Hepatocyte (in vitro differentiated cells): Measurements from ENCODE around the gene ST6GALNAC4. TPM values are rescaled to one million over a fixed set of nuclear protein-coding genes. Genes with fewer than 3 reads are reported as not detected.

Source experiments
- DNase-seq: peaks from one replicate; pipeline ENCODE4 v3.0.0-alpha.2; 2016; ENCODE audit warnings: low spot score
- H2AFZ ChIP-seq: fragments of 200-600 bp; sonication (generic); 2 replicates; pipeline ENCODE4 v1.6.0; 2016; ENCODE audit warnings: antibody characterized with exemption, mild to moderate bottlenecking
- H3K27ac ChIP-seq: fragments of 200-600 bp; sonication (generic); 2 replicates; pipeline ENCODE4 v1.5.1; 2016; ENCODE audit warnings: mild to moderate bottlenecking
- H3K27me3 ChIP-seq: fragments of 200-600 bp; sonication (generic); 2 replicates; pipeline ENCODE4 v1.6.1; 2016
- H3K36me3 ChIP-seq: fragments of 200-600 bp; sonication (generic); replicated peaks from 2 replicates; pipeline ENCODE4 v1.5.1; 2016; ENCODE audit warnings: low read depth; ENCODE audit not compliant: insufficient read depth
- H3K4me1 ChIP-seq: fragments of 200-600 bp; sonication (generic); 2 replicates; pipeline ENCODE4 v1.5.1; 2016; ENCODE audit warnings: mild to moderate bottlenecking, moderate library complexity; ENCODE audit not compliant: insufficient read depth
- H3K4me2 ChIP-seq: fragments of 200-600 bp; sonication (generic); 2 replicates; pipeline ENCODE4 v1.6.0; 2016
- H3K4me3 ChIP-seq: fragments of 200-600 bp; sonication (generic); 2 replicates; pipeline ENCODE4 v1.5.1; 2016; ENCODE audit warnings: mild to moderate bottlenecking
- H3K79me2 ChIP-seq: fragments of 200-600 bp; sonication (generic); 2 replicates; pipeline ENCODE4 v1.6.0; 2017; ENCODE audit warnings: mild to moderate bottlenecking
- H3K9me2 ChIP-seq: fragments of 200-600 bp; sonication (generic); replicated peaks from 2 replicates; pipeline ENCODE4 v1.6.0; 2017; ENCODE audit warnings: mild to moderate bottlenecking; ENCODE audit not compliant: insufficient read depth
- H3K9me3 ChIP-seq: fragments of 200-600 bp; sonication (generic); 2 replicates; pipeline ENCODE4 v1.5.1; 2016; ENCODE audit warnings: low read depth, mild to moderate bottlenecking
- H4K20me1 ChIP-seq: fragments of 200-600 bp; sonication (generic); 2 replicates; pipeline ENCODE4 v1.6.0; 2016; ENCODE audit warnings: mild to moderate bottlenecking; ENCODE audit not compliant: insufficient read depth, poor library complexity, severe bottlenecking
- EZH2 ChIP-seq: fragments of 200-600 bp; sonication (generic); IDR thresholded peaks from 2 replicates; pipeline ENCODE4 v1.6.1; 2016; ENCODE audit warnings: antibody characterized with exemption, mild to moderate bottlenecking, borderline replicate concordance
- EZH2phosphoT487 ChIP-seq: fragments of 200-600 bp; sonication (generic); IDR thresholded peaks from one replicate; pipeline ENCODE4 v1.6.1; 2018; ENCODE audit warnings: antibody characterized with exemption, mild to moderate bottlenecking, low read depth, moderate library complexity; ENCODE audit not compliant: unreplicated experiment, severe bottlenecking
- WGBS: methylation state at CpG from one replicate; pipeline ENCODE4 v1.1.6; 2016; ENCODE audit warnings: low lambda C conversion rate; ENCODE audit errors: missing lambda C conversion rate; 5-methylcytosine and 5-hydroxymethylcytosine counted together
- polyA plus RNA-seq: library from polyadenylated mRNA; unstranded; fragments of >200 nt; fragmentation: Nextera tagmentation; extraction: Ambion mirVana; gene quantifications from 2 replicates; pipeline ENCODE4 v1.2.1, GENCODE V29; 2016
- total RNA-seq: library from RNA; depleted of rRNA; stranded (reverse); fragments of >200 nt; gene quantifications from 2 replicates; pipeline ENCODE4 v1.2.3, GENCODE V29; 2014
- TF ChIP-seq, protein P1 (sequence below): fragments of 200-600 bp; sonication (generic); IDR thresholded peaks from 2 replicates; pipeline ENCODE4 v1.5.1; 2016; ENCODE audit warnings: antibody characterized with exemption, mild to moderate bottlenecking; ENCODE audit not compliant: poor library complexity

ST6GALNAC4 gene
- total and polyA plus RNA-seq, 2 experiments from 2014 or later, result 14.3 to 14.6 TPM

DNA sequence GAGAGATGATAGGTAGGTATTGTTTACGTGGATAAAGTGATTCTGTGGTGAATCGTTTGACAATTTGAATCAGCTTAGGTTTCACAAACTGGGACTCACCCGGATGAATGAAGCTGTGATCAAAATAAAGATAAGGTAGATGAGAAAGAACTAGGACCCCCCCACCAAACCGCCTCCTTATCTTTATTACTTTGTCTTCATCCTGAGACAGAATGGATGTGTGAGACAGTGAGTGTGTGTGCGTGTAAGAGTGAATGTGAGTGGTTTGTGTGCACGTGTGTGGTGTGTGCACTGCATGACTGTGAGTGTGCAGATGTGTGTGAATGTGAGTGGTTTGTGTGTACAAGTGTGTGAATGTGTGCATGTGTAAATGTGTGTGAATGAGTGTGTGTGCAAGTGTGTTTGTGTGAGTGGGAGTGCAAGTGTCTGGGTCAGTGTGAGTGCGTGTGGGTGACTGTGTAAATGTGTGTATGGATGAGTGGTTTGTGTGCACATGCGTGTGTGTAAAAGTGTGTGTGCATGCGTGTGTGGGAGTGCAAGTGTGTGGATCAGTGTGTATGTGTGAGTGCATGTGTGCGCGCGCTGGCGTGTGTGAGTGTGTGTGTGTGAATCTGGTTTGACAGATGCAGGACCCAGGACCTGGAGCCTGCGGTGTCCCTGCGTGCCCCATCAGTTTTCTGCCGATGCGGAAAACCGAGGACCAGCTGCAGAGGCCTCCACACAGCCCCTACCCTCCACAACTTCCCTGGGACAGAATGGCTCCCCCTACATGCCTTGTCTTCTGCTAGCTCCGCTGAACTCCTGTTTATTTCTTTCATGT, 51.0 kb downstream of the ST6GALNAC4 start:
- WGBS, result 59% methylated on average over 19 of the region's 19 CpGs

DNA sequence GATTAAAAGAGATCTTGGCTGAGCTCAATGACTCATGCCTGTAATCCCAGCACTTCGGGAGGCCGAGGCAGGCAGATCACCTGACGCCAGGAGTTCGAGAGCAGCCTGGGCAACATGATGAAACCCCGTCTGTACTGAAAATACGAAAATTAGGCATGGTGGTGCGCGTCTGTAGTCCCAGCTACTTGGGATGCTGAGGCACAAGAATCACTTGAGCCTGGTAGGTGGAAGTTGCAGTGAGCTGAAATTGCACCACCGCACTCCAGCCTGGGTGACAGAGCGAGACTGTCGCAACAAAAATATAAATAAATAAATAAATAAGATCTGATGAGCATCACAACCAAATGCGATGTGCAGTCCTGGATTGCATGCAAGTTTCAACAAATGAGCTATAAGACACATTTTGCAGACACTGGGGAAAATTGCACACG, 53.6 kb downstream of the ST6GALNAC4 start:
- no peaks in the 10 kb centered on the region for H3K36me3 ChIP-seq
- H2AFZ ChIP-seq, result no peak overlapping the region
- H3K4me3 ChIP-seq, result no peak overlapping the region
- 77% methylated on average over 13 of the region's 13 CpGs for WGBS
- no peak for DNase-seq
- H3K27me3 ChIP-seq, result no peaks in the 10 kb centered on the region
- TF ChIP-seq, protein P1, sequence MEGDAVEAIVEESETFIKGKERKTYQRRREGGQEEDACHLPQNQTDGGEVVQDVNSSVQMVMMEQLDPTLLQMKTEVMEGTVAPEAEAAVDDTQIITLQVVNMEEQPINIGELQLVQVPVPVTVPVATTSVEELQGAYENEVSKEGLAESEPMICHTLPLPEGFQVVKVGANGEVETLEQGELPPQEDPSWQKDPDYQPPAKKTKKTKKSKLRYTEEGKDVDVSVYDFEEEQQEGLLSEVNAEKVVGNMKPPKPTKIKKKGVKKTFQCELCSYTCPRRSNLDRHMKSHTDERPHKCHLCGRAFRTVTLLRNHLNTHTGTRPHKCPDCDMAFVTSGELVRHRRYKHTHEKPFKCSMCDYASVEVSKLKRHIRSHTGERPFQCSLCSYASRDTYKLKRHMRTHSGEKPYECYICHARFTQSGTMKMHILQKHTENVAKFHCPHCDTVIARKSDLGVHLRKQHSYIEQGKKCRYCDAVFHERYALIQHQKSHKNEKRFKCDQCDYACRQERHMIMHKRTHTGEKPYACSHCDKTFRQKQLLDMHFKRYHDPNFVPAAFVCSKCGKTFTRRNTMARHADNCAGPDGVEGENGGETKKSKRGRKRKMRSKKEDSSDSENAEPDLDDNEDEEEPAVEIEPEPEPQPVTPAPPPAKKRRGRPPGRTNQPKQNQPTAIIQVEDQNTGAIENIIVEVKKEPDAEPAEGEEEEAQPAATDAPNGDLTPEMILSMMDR, result no peak
- TF ChIP-seq EZH2phosphoT487, result no peak
- TF ChIP-seq EZH2, result no peak
- peaks cover 21% of the 10 kb centered on the region for H3K4me1 ChIP-seq
- no peak overlapping the region for H3K4me2 ChIP-seq
- no peak overlapping the region for H3K27ac ChIP-seq
- H4K20me1 ChIP-seq, result no peaks in the 10 kb centered on the region
- H3K9me2 ChIP-seq, result no peaks in the 10 kb centered on the region
- no peaks in the 10 kb centered on the region for H3K9me3 ChIP-seq
- H3K79me2 ChIP-seq, result no peaks in the 10 kb centered on the region

More for the DNA sequence above, 51.0 kb downstream of the ST6GALNAC4 start:
- no peak for DNase-seq
- Histone ChIP-seq H2AFZ (no peak overlapping the region), H3K79me2 (no peaks in the 10 kb centered on the region), H3K27me3 (no peaks in the 10 kb centered on the region), H3K9me2 (no peaks in the 10 kb centered on the region), H4K20me1 (no peaks in the 10 kb centered on the region), H3K36me3 (no peaks in the 10 kb centered on the region), H3K9me3 (no peaks in the 10 kb centered on the region), H3K4me2 (no peak overlapping the region), H3K4me3 (no peak overlapping the region), H3K27ac (no peak overlapping the region), H3K4me1 (peaks cover 11% of the 10 kb centered on the region)
- no peak for TF ChIP-seq EZH2phosphoT487
- no peak for TF ChIP-seq EZH2
- TF ChIP-seq, protein P1, result no peak

DNA sequence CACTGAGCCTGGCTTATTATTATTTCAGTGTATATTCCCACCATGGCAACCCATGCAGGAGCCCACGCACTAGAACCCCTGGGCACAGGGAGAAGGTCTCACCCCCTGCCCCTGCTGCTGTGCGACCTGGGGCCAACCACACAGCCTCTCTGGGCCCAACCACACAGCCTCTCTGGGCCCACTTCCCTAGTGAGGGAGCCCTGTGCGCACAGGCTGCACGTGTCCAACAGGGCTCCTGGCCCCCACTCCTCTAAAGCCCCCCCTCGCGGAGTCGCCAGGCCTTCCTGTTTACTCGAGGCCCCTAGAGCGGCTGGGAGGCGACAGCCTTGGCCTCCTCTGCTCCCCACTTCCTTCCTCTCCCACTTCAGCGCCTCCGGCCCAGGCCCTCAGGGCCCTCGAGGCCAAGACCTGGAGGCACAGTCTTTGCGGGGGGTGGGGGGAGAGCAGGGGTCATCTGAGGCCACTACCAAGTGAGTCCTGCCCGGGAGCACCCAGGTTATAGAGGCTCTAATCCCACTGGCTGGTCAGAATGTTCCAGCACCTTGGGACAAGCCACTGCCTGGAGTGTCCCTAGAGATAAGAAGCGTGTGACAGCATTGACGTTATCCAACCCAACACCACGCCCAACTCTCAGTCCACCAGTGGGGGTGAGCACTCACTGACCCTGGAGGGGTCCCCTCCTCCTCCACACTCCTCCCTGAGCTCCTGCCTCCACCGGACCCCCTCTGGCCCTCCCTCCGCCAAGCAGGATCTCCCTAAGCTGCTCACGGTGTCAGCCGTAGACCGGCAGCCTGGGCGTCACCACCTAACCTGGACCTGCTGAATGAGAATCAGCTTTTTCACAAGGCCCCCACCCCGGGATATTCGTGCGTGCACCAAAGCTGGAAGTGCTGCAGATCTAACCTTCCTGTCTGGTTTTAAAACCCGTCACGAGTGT, 54.5 kb downstream of the ST6GALNAC4 start:
- Histone ChIP-seq H2AFZ (no peak overlapping the region), H3K4me1 (peaks cover 24% of the 10 kb centered on the region), H3K9me2 (no peaks in the 10 kb centered on the region), H3K4me2 (no peak overlapping the region), H3K4me3 (no peak overlapping the region), H3K27me3 (no peaks in the 10 kb centered on the region), H3K27ac (no peak overlapping the region), H4K20me1 (no peaks in the 10 kb centered on the region), H3K79me2 (no peaks in the 10 kb centered on the region), H3K9me3 (no peaks in the 10 kb centered on the region), H3K36me3 (no peaks in the 10 kb centered on the region)
- 52% methylated on average over 28 of the region's 29 CpGs for WGBS
- TF ChIP-seq EZH2phosphoT487 (no peak), EZH2 (no peak)
- TF ChIP-seq, protein P1, result no peak
- DNase-seq, result no peak
